Sigmoid colon (tissue), 7 donors: ENCODE measurements around the gene RPS6KA2. TPM values are rescaled to one million over a fixed set of nuclear protein-coding genes. Genes with fewer than 3 reads are reported as not detected.

Source experiments
- DNase-seq: peaks from one replicate; pipeline ENCODE4 v3.0.0-alpha.2; 2019
- H3K27ac ChIP-seq, 4 donors: fragments of 200-600 bp; sonication (generic); one replicate each; pipeline ENCODE4 v1.5.1; 2016 to 2019; ENCODE audit warnings: mild to moderate bottlenecking in 1 of 4
- H3K27me3 ChIP-seq, 3 donors: fragments of 200-600 bp; sonication (generic); one replicate each; pipeline ENCODE4 v1.5.1; 2019; ENCODE audit warnings: mild to moderate bottlenecking in 1 of 3
- H3K36me3 ChIP-seq, 4 donors: fragments of 200-600 bp; sonication (generic); one replicate each; pipeline ENCODE4 v1.5.1; 2016 to 2019
- H3K4me1 ChIP-seq, 4 donors: fragments of 200-600 bp; sonication (generic); one replicate each; pipeline ENCODE4 v1.5.1; 2017 to 2019
- H3K4me3 ChIP-seq, 4 donors: fragments of 200-600 bp; sonication (generic); one replicate each; pipeline ENCODE4 v1.5.1; 2017 to 2019; ENCODE audit warnings: mild to moderate bottlenecking in 2 of 4, moderate library complexity in 1 of 4
- H3K9me3 ChIP-seq, 4 donors: fragments of 200-600 bp in 3 of 4; sonication (generic) in 3 of 4; one replicate each; pipeline versions ENCODE4 v1.5.1 to v1.6.1; 2013 to 2019
- CTCF ChIP-seq, 4 experiments: fragments of 450-650 bp in 3 of 4; fragments of 200-600 bp in 1 of 4; IDR thresholded peaks; one replicate each; pipeline ENCODE4 v1.5.1; 2016 to 2019; ENCODE audit warnings: antibody characterized with exemption in 4 of 4, mild to moderate bottlenecking in 3 of 4, moderate library complexity in 2 of 4
- EP300 ChIP-seq, 4 donors: sonication (generic); formaldehyde crosslinking; IDR thresholded peaks; one replicate each; pipeline ENCODE4 v1.6.1; 2017; ENCODE audit warnings: antibody characterized with exemption in 4 of 4
- POLR2A ChIP-seq, 2 donors: fragments of 450-650 bp; IDR thresholded peaks; one replicate each; pipeline ENCODE4 v1.6.1; 2016; ENCODE audit warnings: antibody characterized with exemption in 2 of 2, mild to moderate bottlenecking in 2 of 2, moderate library complexity in 2 of 2
- POLR2AphosphoS5 ChIP-seq, 4 donors: sonication (generic); formaldehyde crosslinking; IDR thresholded peaks; one replicate each; pipeline ENCODE4 v1.6.1; 2017; ENCODE audit warnings: antibody characterized with exemption in 4 of 4
- WGBS, 2 donors: extraction: QIAGEN DNeasy Blood & Tissue Kit; methylation state at CpG; one replicate each; pipeline ENCODE4 v1.1.7; 2013; 5-methylcytosine and 5-hydroxymethylcytosine counted together
- intact Hi-C: fragments of 100-400 bp; cut with DNase I; formaldehyde crosslinking; loops from one replicate; pipeline ENCODE4 v1.15.1; 2023
- polyA plus RNA-seq, 3 donors: library from polyadenylated mRNA; stranded (reverse); fragments of 200-250 nt; gene quantifications; one replicate each; pipeline ENCODE4 v1.2.3, GENCODE V29; 2013
- total RNA-seq, 4 donors: library from RNA; depleted of rRNA; stranded (reverse); fragments of >200 nt; gene quantifications; one replicate each; pipeline ENCODE4 v1.1.0, GENCODE V29; 2016
- donor health status: healthy with polysubstance abuse.
- donor health status: Bipolar disorder and iron deficiency.
- donor health status: healthy.

RPS6KA2 gene
- total and polyA plus RNA-seq, 7 donors = 6.5 to 44.7 (median 27.8) TPM

- H3K9me3 ChIP-seq = no peaks in the 10 kb centered on the region
- intact Hi-C loops = no loop called here
- no peaks in the 10 kb centered on the region for H3K27me3 ChIP-seq
- no peak overlapping the region for H3K27ac ChIP-seq
- H3K36me3 ChIP-seq = peaks cover 0 to 23% (median 0%) of the 10 kb centered on the region in 4 donors
- H3K4me1 ChIP-seq = peaks cover 0 to 8% (median 4%) of the 10 kb centered on the region in 4 donors
- no peak for TF ChIP-seq CTCF (IDR thresholded peaks at IDR 0.05)
- 82 to 87% methylated on average over 17 of the region's 17 CpGs for WGBS, 2 donors
- no peak overlapping the region for H3K4me3 ChIP-seq
- DNase-seq = no peak
Observed at GRCh38 chr6:166538297-166539010, 88.6 kb downstream of the RPS6KA2 start.

- no peak for TF ChIP-seq POLR2A (IDR thresholded peaks at IDR 0.05)
- no peak for TF ChIP-seq CTCF (IDR thresholded peaks at IDR 0.05)
- TF ChIP-seq POLR2AphosphoS5 (IDR thresholded peaks at IDR 0.05) = no peak
- TF ChIP-seq EP300 (IDR thresholded peaks at IDR 0.05) = no peak
- H3K27me3 ChIP-seq = no peaks in the 10 kb centered on the region
Observed at GRCh38 chr6:166534658-166535406, 92.2 kb downstream of the RPS6KA2 start.

GRCh38 chr6:166533205-166533824, 93.7 kb downstream of the RPS6KA2 start:
- Histone ChIP-seq H3K4me3 (no peak overlapping the region), H3K9me3 (no peaks in the 10 kb centered on the region), H3K27ac (no peak overlapping the region), H3K27me3 (no peaks in the 10 kb centered on the region), H3K36me3 (peaks cover 0 to 54% (median 8%) of the 10 kb centered on the region in 4 donors), H3K4me1 (no peaks in the 10 kb centered on the region)
- WGBS, 2 donors = 70 to 90% methylated on average over 15 of the region's 15 CpGs
- DNase-seq = no peak
- TF ChIP-seq POLR2AphosphoS5 (IDR thresholded peaks at IDR 0.05) (no peak), POLR2A (IDR thresholded peaks at IDR 0.05) (no peak), CTCF (IDR thresholded peaks at IDR 0.05) (no peak), EP300 (IDR thresholded peaks at IDR 0.05) (no peak)
- intact Hi-C loops = no loop called here

More at GRCh38 chr6:166534658-166535406, 92.2 kb downstream of the RPS6KA2 start:
- intact Hi-C loops = no loop called here
- Histone ChIP-seq H3K27ac (no peak overlapping the region), H3K36me3 (peaks cover 0 to 54% (median 8%) of the 10 kb centered on the region in 4 donors), H3K4me3 (no peak overlapping the region), H3K9me3 (no peaks in the 10 kb centered on the region), H3K4me1 (no peaks in the 10 kb centered on the region)
- whole genome bisulfite sequencing, 2 donors = 93% methylated on average over 17 of the region's 17 CpGs
- DNase-seq = no peak

- Histone ChIP-seq H3K36me3 (peaks cover 0 to 54% (median 8%) of the 10 kb centered on the region in 4 donors), H3K4me1 (no peaks in the 10 kb centered on the region), H3K4me3 (no peak overlapping the region), H3K27me3 (no peaks in the 10 kb centered on the region), H3K9me3 (no peaks in the 10 kb centered on the region), H3K27ac (no peak overlapping the region)
- no peak for DNase-seq
- TF ChIP-seq POLR2AphosphoS5 (IDR thresholded peaks at IDR 0.05) = no peak
- TF ChIP-seq CTCF (IDR thresholded peaks at IDR 0.05) = no peak
- TF ChIP-seq POLR2A (IDR thresholded peaks at IDR 0.05) = no peak
- TF ChIP-seq EP300 (IDR thresholded peaks at IDR 0.05) = no peak
- WGBS, 2 donors = 85 to 87% methylated on average over 12 of the region's 12 CpGs
- intact Hi-C loops = no loop called here
Observed at GRCh38 chr6:166532302-166532701, 94.7 kb downstream of the RPS6KA2 start.
